Measurements from ENCODE around the gene ZMIZ1. TPM values are rescaled to one million over a fixed set of nuclear protein-coding genes. Genes with fewer than 3 reads are reported as not detected.

Gene ZMIZ1
- total RNA-seq, 1 donor from 2014 or later: 67.6 TPM

DNA sequence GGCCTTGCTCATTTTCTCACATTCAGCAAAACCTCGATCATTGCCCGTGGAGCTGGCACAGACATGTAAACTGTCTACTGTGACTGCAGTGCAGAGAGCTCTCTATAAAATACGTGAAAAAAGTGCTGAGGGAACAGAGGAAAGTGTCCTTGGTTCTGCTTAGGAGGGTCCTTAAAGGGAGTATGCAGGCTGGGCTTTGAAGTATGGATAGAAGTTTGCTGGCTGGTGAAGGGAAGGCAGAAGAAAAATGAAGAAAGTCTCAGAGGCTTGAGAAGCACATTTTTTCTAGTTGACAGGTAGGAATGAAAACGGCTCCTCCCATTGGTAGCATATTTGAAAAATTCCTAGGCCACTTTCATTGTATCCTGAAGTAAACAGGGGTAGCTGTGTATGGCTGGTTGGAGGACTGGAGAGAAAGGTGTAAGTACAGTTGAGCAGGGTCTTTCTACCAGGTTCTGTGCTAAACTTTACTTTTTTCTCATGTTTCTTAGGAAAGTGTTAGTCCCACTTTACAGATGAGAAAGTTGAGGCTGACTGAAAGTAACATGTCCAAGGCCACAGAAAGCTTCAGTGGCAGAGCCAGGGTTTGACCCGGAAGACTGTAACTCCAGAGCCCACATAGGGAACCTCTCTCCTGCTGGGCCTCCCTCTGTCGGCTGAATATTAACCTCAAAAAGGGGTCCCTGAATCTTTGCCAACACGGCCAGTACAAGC, 215.5 kb downstream of the ZMIZ1 start:
- intact Hi-C loops (cut with micrococcal nuclease): loop anchor here (2.0 kb wide), 1 partner anchor 310 kb away; no protein-coding TSS in a partner anchor
- peaks cover 33% of the 10 kb centered on the region for H3K36me3 Mint-ChIP-seq (ENCODE audit: low read depth)
- no peaks in the 10 kb centered on the region for H3K9me3 Mint-ChIP-seq
- H3K27ac Mint-ChIP-seq: peak overlapping the region; percentile 40
- DNase-seq (ENCODE audit: low spot score): no peak
- no peaks in the 10 kb centered on the region for H3K27me3 Mint-ChIP-seq (ENCODE audit: insufficient read depth)
- H3K4me1 Mint-ChIP-seq (ENCODE audit: low read depth): peaks cover 67% of the 10 kb centered on the region
- H3K4me3 Mint-ChIP-seq: peak overlapping the region; percentile 71

DNA sequence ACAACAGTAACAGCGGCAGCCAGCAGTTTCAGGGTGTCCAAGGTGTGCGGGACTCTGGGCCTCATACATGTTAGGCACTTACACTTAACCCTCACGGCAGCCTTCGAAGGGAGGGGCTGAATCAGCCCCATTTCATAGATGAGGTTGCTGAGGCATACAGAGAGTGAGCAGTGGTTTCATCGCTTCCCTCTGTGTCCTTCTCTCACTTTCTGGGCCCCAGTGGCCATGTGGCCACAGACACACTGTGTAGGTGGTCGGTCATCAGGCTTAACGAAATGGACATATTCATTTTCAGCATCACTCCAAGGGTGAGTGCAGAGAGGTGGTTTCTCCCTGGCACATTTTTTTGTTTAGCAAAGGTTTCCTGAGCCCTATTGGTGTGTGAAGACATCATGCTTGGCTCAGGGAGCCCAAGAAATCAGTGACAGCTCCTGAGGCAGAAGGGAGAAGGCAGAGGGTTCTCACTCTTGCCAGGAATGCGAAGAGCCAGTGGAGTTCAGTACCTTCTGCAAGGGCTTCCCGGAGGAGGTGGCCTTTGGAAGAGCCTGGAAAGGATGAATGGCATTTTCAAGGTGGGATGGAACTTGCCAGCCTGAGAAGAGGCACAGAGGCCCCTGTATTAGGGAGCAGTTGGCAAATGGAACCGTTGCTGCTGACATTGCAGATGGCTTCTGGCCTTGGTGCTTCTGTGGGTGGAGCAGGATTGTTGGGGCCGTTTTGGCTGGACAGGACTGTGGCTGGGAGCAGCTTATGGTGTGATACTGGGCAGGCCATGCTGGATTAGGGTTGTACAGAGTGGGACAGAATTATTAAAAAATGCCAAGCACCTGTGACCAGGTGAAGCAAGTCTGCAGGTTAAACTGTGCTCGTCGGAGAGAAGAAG, 216.8 kb downstream of the ZMIZ1 start:
- peak overlapping the region; percentile 89 for H3K27ac Mint-ChIP-seq
- DNase-seq (ENCODE audit: low spot score): peak; percentile 48
- H3K9me3 Mint-ChIP-seq: no peaks in the 10 kb centered on the region
- peak overlapping the region; percentile 71 for H3K4me3 Mint-ChIP-seq
- H3K36me3 Mint-ChIP-seq (ENCODE audit: low read depth): peaks cover 29% of the 10 kb centered on the region
- H3K27me3 Mint-ChIP-seq (ENCODE audit: insufficient read depth): no peaks in the 10 kb centered on the region
- peaks cover 68% of the 10 kb centered on the region for H3K4me1 Mint-ChIP-seq (ENCODE audit: low read depth)
- intact Hi-C loops (cut with micrococcal nuclease): loop anchor here (1.0 to 2.0 kb wide), 7 partner anchors 9 to 311 kb away; partner anchors contain the start of gene PPIF

DNA sequence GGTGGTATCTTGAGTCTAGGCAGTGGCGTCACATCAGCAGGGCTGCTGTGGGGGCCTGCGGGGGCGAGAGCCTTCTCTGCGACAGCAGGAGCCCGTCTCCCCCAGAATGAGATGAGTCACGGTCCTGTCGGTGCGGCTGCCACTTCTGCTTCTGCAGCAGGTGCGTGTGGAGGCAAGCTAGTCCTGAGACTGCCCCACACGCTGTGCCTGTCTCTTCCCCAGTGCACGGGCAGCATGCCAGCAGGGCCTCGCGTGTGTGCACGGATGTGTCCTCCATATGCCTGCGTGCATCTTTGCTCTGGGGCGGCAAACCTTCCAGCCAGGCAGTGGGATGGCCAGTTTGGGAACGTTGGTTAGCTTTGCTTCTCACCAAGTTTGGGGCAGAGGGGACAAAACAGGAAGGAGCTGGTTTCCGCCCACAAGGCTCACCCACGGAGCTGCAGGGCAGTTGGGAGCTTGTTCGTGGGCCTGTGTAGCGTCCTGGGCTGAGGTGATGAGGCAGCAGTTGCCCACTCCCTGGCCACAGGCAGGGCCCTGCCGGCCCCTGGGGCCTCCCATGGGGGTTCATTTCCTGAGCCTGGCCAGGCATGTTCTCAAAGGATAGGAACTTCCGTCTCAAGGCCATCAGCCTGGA, 217.7 kb downstream of the ZMIZ1 start:
- intact Hi-C loops (cut with micrococcal nuclease): loop anchor here (1.0 kb wide), 4 partner anchors 8 to 61 kb away; partner anchors contain the start of gene PPIF
- Mint-ChIP-seq H3K36me3 (ENCODE audit: low read depth) (peaks cover 25% of the 10 kb centered on the region), H3K9me3 (no peaks in the 10 kb centered on the region), H3K27ac (peak overlapping the region; percentile 89), H3K27me3 (ENCODE audit: insufficient read depth) (no peaks in the 10 kb centered on the region), H3K4me3 (peak overlapping the region; percentile 71), H3K4me1 (ENCODE audit: low read depth) (peaks cover 61% of the 10 kb centered on the region)
- peak; percentile 65 for DNase-seq (ENCODE audit: low spot score)

DNA sequence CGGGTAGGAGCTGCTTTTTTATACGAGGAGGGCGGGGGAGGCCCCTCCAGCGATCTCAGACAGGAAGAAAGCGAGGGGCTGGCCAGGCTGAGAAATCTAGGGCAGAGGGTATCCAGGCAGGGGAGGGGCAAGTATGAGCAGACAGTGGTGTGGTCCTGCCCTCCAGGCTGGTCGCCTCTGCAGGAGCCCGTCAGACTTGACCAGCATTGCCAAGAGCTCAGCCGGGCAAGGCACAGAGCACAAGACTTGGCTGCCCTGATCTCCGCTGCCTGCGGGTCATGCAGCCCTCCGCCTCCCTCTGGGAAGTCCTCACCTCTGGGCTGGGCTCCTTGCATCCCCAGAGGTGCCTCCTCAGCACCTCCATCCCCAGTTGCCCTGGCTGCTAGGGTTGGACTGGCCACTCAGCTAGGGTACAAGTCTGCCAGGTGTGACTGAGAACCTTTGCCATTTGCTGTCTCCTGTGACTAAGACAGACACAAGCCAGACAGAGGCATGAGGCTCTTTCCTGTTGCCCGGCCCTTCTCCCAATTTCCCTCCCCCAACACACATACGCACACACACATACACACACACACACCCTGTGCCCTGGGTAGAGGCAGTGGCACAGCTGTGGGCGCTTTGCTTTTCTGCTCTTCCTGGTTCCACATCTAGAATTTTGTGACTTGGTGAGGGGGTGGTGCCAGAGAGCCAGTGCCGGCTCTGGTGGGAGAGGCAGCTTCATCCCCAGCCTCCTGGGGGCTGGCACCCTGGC, 219.4 kb downstream of the ZMIZ1 start:
- no peaks in the 10 kb centered on the region for H3K27me3 Mint-ChIP-seq (ENCODE audit: insufficient read depth)
- peaks cover 67% of the 10 kb centered on the region for H3K4me1 Mint-ChIP-seq (ENCODE audit: low read depth)
- no peak for DNase-seq (ENCODE audit: low spot score)
- H3K36me3 Mint-ChIP-seq (ENCODE audit: low read depth): peaks cover 31% of the 10 kb centered on the region
- H3K4me3 Mint-ChIP-seq: peak overlapping the region; percentile 54
- no peaks in the 10 kb centered on the region for H3K9me3 Mint-ChIP-seq
- H3K27ac Mint-ChIP-seq: peak overlapping the region; percentile 68
- intact Hi-C loops (cut with micrococcal nuclease): no loop called here

DNA sequence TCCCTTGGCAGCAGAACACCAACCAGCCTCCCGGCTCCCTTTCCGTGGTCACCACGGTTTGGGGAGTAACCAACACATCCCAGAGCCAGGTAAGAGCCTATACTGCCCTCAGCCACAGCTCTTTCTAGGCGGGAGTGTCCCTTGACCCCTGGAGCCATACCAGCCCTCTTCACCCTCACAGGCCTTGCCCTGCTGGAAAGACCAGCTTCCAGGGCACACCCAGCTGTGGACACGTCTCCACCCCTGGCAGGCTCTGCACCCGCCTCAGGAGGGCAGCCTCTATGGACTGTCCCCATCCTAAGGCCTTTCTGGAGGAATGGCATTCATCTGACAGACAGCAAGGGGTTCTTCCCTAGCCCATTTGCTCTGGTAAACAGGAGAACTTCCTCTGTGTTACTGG, 221.0 kb downstream of the ZMIZ1 start:
- no peaks in the 10 kb centered on the region for H3K9me3 Mint-ChIP-seq
- no peak overlapping the region for H3K4me3 Mint-ChIP-seq
- H3K4me1 Mint-ChIP-seq (ENCODE audit: low read depth): peaks cover 63% of the 10 kb centered on the region
- intact Hi-C loops (cut with micrococcal nuclease): no loop called here
- peak overlapping the region; percentile 55 for H3K27ac Mint-ChIP-seq
- H3K36me3 Mint-ChIP-seq (ENCODE audit: low read depth): peaks cover 38% of the 10 kb centered on the region
- H3K27me3 Mint-ChIP-seq (ENCODE audit: insufficient read depth): no peaks in the 10 kb centered on the region
- DNase-seq (ENCODE audit: low spot score): no peak

DNA sequence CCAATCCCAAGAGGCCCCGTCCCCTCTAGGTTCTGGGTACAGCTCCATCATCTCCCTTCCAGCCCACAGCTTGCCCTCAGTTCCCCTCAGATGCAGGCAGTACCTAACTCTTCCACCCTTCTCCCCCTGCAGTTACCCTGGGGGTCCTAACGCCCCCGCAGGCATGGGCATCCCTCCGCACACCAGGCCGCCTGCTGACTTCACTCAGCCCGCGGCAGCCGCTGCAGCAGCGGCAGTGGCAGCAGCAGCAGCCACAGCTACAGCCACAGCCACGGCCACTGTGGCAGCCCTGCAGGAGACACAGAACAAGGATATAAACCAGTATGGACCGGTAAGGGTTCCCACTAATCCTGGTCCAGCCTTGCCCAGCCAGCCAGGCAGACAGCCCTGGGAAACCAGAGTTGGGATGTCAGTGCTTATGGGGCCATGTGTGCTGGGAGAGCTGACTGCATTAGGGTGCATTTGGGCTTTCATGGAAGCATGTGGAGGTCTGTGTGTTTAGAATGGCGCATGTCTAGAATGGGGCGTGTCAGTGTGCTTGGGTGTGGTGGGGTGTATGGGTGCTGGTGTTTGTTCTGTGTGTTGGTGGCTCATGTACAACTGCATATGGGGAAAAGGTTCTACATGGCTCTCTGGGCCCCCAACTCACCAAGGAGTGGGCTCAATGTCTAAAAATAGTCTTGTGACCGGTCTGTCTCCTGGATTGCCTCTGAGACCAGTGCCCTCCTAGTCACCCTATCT, 223.4 kb downstream of the ZMIZ1 start:
- peaks cover 53% of the 10 kb centered on the region for H3K4me1 Mint-ChIP-seq (ENCODE audit: low read depth)
- peaks cover 48% of the 10 kb centered on the region for H3K36me3 Mint-ChIP-seq (ENCODE audit: low read depth)
- no peaks in the 10 kb centered on the region for H3K9me3 Mint-ChIP-seq
- no peak overlapping the region for H3K4me3 Mint-ChIP-seq
- H3K27me3 Mint-ChIP-seq (ENCODE audit: insufficient read depth): no peaks in the 10 kb centered on the region
- DNase-seq (ENCODE audit: low spot score): no peak
- H3K27ac Mint-ChIP-seq: no peak overlapping the region
- intact Hi-C loops (cut with micrococcal nuclease): loop anchor here (2.0 kb wide), 1 partner anchor 175 kb away; no protein-coding TSS in a partner anchor

DNA sequence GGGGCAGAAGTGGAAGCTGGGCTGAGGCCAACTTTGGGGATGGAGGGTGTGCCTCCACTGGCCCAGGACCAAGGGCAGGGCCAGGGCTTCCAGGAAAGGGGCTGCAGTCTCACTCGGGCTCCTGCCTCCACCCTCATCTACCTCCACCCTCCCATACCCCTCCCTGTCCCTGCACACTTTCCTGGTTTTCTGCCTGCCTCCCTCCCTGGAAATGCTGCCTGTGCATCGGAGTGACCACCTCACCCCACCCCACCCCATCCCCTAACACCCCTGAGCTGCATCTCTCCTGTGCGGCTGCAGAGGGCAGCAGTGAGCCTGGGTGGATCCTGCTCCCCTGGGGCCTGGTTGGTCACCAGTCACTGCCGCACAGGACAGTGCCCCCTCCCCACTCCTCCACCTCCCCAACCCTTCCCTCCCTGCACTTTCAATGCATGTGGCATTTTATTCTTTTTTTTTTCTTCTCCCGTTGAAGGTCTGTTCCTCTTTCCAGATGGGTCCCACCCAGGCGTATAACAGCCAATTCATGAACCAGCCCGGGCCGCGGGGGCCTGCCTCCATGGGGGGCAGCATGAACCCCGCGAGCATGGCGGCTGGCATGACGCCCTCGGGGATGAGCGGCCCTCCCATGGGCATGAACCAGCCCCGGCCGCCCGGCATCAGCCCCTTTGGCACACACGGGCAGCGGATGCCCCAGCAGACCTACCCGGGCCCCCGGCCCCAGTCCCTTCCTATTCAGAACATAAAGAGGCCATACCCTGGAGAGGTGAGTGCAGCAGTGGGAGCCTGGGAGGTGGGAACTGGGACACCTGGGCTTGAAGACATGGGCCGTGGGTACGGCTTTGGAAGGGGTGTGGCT, 224.4 kb downstream of the ZMIZ1 start:
- no peaks in the 10 kb centered on the region for H3K27me3 Mint-ChIP-seq (ENCODE audit: insufficient read depth)
- DNase-seq (ENCODE audit: low spot score): no peak
- no peak overlapping the region for H3K4me3 Mint-ChIP-seq
- peaks cover 46% of the 10 kb centered on the region for H3K4me1 Mint-ChIP-seq (ENCODE audit: low read depth)
- peaks cover 48% of the 10 kb centered on the region for H3K36me3 Mint-ChIP-seq (ENCODE audit: low read depth)
- intact Hi-C loops (cut with micrococcal nuclease): loop anchor here (1.0 to 2.0 kb wide), 2 partner anchors 54 to 174 kb away; partner anchors contain the start of gene PPIF
- no peak overlapping the region for H3K27ac Mint-ChIP-seq
- no peaks in the 10 kb centered on the region for H3K9me3 Mint-ChIP-seq

DNA sequence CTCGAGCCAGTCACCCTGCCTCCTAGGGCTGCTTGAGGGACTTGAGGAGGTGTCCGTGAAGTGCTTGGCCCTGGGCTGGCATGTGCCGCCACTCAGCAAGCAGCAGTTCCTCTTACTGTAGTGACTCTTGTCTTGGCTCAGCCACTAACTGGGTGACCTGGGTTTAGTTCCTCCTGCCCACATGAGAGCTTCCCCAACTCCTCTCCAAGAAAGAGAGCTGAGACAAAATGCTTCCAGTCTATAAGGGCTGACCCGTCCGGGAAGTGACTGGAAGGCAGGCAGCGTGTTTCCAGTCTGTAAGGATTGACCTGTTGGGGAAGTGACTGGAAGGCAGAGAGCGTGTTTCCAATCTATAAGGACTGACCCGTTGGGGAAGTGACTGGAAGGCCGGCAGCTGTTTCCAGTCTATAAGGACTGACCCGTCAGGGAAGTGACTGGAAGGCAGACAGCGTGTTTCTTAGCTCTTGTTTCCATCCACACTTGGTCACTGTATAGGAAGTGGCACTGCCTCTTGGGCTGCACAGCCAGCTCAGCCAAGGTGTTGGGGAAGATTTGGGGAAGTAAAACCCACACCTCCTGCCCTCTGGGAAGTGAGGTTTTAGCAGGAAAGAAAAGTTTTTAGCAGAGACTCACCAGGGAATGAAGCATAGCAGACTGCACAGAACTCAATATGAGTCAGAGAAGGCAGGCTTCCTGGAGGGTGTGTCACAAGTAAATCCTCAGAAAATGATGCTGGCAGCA, 225.2 kb downstream of the ZMIZ1 start:
- H3K36me3 Mint-ChIP-seq (ENCODE audit: low read depth): peaks cover 49% of the 10 kb centered on the region
- H3K4me1 Mint-ChIP-seq (ENCODE audit: low read depth): peaks cover 47% of the 10 kb centered on the region
- peak overlapping the region; percentile 72 for H3K27ac Mint-ChIP-seq
- peak overlapping the region; percentile 7 for H3K4me3 Mint-ChIP-seq
- intact Hi-C loops (cut with micrococcal nuclease): loop anchor here (1.0 to 2.0 kb wide), 3 partner anchors 8 to 173 kb away; partner anchors contain the start of gene PPIF
- no peak for DNase-seq (ENCODE audit: low spot score)
- no peaks in the 10 kb centered on the region for H3K9me3 Mint-ChIP-seq
- H3K27me3 Mint-ChIP-seq (ENCODE audit: insufficient read depth): no peaks in the 10 kb centered on the region

DNA sequence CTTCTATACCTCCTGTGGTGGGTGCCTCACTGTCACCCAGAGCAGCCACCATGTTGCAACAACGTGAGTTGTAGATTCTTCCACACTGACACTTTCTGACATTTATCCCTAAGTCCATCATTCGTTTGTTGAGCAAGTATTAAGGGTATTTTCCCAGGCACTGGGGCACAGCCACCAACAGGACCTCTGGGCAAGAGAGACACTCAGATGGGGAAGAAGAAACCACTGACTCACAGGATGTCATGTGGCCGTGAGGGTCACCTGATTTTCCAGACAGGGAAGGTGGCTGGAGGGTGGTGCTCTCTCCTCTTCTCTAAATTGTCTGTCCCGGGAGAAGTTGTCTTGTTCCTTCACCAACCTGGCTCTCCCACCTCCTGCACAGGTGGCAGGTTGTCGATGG, 226.8 kb downstream of the ZMIZ1 start:
- Mint-ChIP-seq H3K9me3 (no peaks in the 10 kb centered on the region), H3K4me3 (peak overlapping the region; percentile 35), H3K36me3 (ENCODE audit: low read depth) (peaks cover 54% of the 10 kb centered on the region), H3K4me1 (ENCODE audit: low read depth) (peaks cover 49% of the 10 kb centered on the region), H3K27me3 (ENCODE audit: insufficient read depth) (no peaks in the 10 kb centered on the region), H3K27ac (peak overlapping the region; percentile 59)
- intact Hi-C loops (cut with micrococcal nuclease): no loop called here
- DNase-seq (ENCODE audit: low spot score): no peak

DNA sequence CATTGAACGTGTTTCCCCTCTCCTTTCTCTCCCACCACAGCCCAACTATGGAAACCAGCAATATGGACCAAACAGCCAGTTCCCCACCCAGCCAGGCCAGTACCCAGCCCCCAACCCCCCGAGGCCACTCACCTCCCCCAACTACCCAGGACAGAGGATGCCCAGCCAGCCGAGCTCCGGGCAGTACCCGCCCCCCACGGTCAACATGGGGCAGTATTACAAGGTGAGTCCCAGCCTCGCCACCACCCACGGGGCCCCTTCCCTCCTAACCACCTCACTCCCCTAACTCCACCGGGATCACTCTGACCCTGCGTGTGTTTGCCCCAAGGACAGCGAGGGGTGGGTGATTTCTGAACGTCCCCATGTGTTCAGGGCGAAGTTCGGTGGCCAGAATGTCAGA, 227.7 kb downstream of the ZMIZ1 start:
- Mint-ChIP-seq H3K9me3 (no peaks in the 10 kb centered on the region), H3K27ac (no peak overlapping the region), H3K4me3 (no peak overlapping the region), H3K36me3 (ENCODE audit: low read depth) (peaks cover 59% of the 10 kb centered on the region), H3K27me3 (ENCODE audit: insufficient read depth) (no peaks in the 10 kb centered on the region), H3K4me1 (ENCODE audit: low read depth) (peaks cover 49% of the 10 kb centered on the region)
- intact Hi-C loops (cut with micrococcal nuclease): no loop called here
- DNase-seq (ENCODE audit: low spot score): no peak
